Neural progenitor cell (in vitro differentiated cells): Measurements from ENCODE around the gene NDUFAF2. TPM values are rescaled to one million over a fixed set of nuclear protein-coding genes. Genes with fewer than 3 reads are reported as not detected.

Experiments used
- DNase-seq: peaks from one replicate; pipeline ENCODE4 v3.0.0-alpha.2; 2016; ENCODE audit warnings: low spot score
- H2AFZ ChIP-seq: fragments of 200-600 bp; sonication (generic); replicated peaks from 2 replicates; pipeline ENCODE4 v1.6.1; 2016; ENCODE audit warnings: antibody characterized with exemption
- H3F3A ChIP-seq: fragments of 200-600 bp; sonication (generic); 2 replicates; pipeline ENCODE4 v1.6.1; 2016; ENCODE audit warnings: antibody characterized with exemption, low read depth
- H3K27ac ChIP-seq: fragments of 200-600 bp; sonication (generic); 2 replicates; pipeline ENCODE4 v1.5.1; 2016; ENCODE audit warnings: mild to moderate bottlenecking
- H3K27me3 ChIP-seq: fragments of 200-600 bp; sonication (generic); 2 replicates; pipeline ENCODE4 v1.6.1; 2016; ENCODE audit warnings: mild to moderate bottlenecking, moderate library complexity
- H3K36me3 ChIP-seq: fragments of 200-600 bp; sonication (generic); 2 replicates; pipeline ENCODE4 v1.5.1; 2016
- H3K4me1 ChIP-seq: fragments of 200-600 bp; sonication (generic); 2 replicates; pipeline ENCODE4 v1.6.1; 2016; ENCODE audit warnings: mixed run types
- H3K4me2 ChIP-seq: fragments of 200-600 bp; sonication (generic); 2 replicates; pipeline ENCODE4 v1.6.1; 2016
- H3K4me3 ChIP-seq: fragments of 200-600 bp; sonication (generic); 2 replicates; pipeline ENCODE4 v1.5.1; 2016
- H3K79me2 ChIP-seq: fragments of 200-600 bp; sonication (generic); 2 replicates; pipeline ENCODE4 v1.6.1; 2016; ENCODE audit warnings: low read depth
- H3K9ac ChIP-seq: fragments of 200-600 bp; sonication (generic); 2 replicates; pipeline ENCODE4 v1.6.1; 2016
- H3K9me3 ChIP-seq: fragments of 200-600 bp; sonication (generic); 2 replicates; pipeline ENCODE4 v1.5.1; 2016; ENCODE audit warnings: low read depth
- H4K20me1 ChIP-seq: fragments of 200-600 bp; sonication (generic); 2 replicates; pipeline ENCODE4 v1.6.1; 2016; ENCODE audit warnings: low read depth
- H3K27ac Mint-ChIP-seq: 3 replicates; pipeline ENCODE4 v1.8.0; 2021; ENCODE audit warnings: mixed read lengths
- H3K27me3 Mint-ChIP-seq: 2 replicates; pipeline ENCODE4 v1.8.0; 2022; ENCODE audit warnings: low read depth, mild to moderate bottlenecking, inconsistent platforms, moderate library complexity, mixed read lengths; ENCODE audit not compliant: insufficient read depth
- H3K36me3 Mint-ChIP-seq: 3 replicates; pipeline ENCODE4 v1.8.0; 2021; ENCODE audit warnings: mixed read lengths
- H3K4me1 Mint-ChIP-seq: 3 replicates; pipeline ENCODE4 v1.8.0; 2021; ENCODE audit warnings: mixed read lengths
- H3K4me3 Mint-ChIP-seq: 3 replicates; pipeline ENCODE4 v1.8.0; 2021; ENCODE audit warnings: mild to moderate bottlenecking, moderate library complexity, mixed read lengths
- H3K9me3 Mint-ChIP-seq: 3 replicates; pipeline ENCODE4 v1.8.0; 2020; ENCODE audit warnings: mixed read lengths
- CTCF ChIP-seq: fragments of 200-600 bp; sonication (generic); IDR thresholded peaks from 2 replicates; pipeline ENCODE4 v1.5.1; 2017; ENCODE audit warnings: antibody characterized with exemption, mild to moderate bottlenecking
- EZH2 ChIP-seq: fragments of 200-600 bp; sonication (generic); IDR thresholded peaks from 2 replicates; pipeline ENCODE4 v1.6.1; 2017; ENCODE audit warnings: antibody characterized with exemption, mild to moderate bottlenecking, moderate library complexity
- EZH2phosphoT487 ChIP-seq: fragments of 200-600 bp; sonication (generic); IDR thresholded peaks from 2 replicates; pipeline ENCODE4 v1.6.1; 2017; ENCODE audit warnings: antibody characterized with exemption
- total RNA-seq: library from RNA; depleted of rRNA; stranded (reverse); fragments of >200 nt; gene quantifications from 2 replicates; pipeline ENCODE4 v1.2.3, GENCODE V29; 2015; ENCODE audit warnings: low replicate concordance

NDUFAF2 gene
- total RNA-seq, 1 donor from 2014 or later = 42.1 TPM

- DNase-seq = no peak
- peaks cover 5% of the 10 kb centered on the region for H3K79me2 ChIP-seq
- no peaks in the 10 kb centered on the region for H3F3A ChIP-seq
- Mint-ChIP-seq H3K27ac (no peak overlapping the region), H3K9me3 (no peaks in the 10 kb centered on the region), H3K27me3 (no peaks in the 10 kb centered on the region), H3K4me1 (no peaks in the 10 kb centered on the region), H3K36me3 (no peaks in the 10 kb centered on the region), H3K4me3 (no peak overlapping the region)
- H3K4me1 ChIP-seq = no peaks in the 10 kb centered on the region
- TF ChIP-seq EZH2 (no peak), EZH2phosphoT487 (no peak), CTCF (no peak)
- H3K4me3 ChIP-seq = no peak overlapping the region
- no peaks in the 10 kb centered on the region for H3K36me3 ChIP-seq
- no peak overlapping the region for H2AFZ ChIP-seq
- H3K4me2 ChIP-seq = no peak overlapping the region
- H3K27ac ChIP-seq = no peak overlapping the region
- H4K20me1 ChIP-seq = no peaks in the 10 kb centered on the region
- H3K9ac ChIP-seq = no peak overlapping the region
- no peaks in the 10 kb centered on the region for H3K9me3 ChIP-seq
- H3K27me3 ChIP-seq = no peaks in the 10 kb centered on the region
Observed at GRCh38 chr5:61018062-61018461, 73.1 kb downstream of the NDUFAF2 start.

GRCh38 chr5:61019642-61020041, 74.6 kb downstream of the NDUFAF2 start:
- H3F3A ChIP-seq = no peaks in the 10 kb centered on the region
- no peak overlapping the region for H2AFZ ChIP-seq
- Mint-ChIP-seq H3K27ac (no peak overlapping the region), H3K4me1 (no peaks in the 10 kb centered on the region), H3K4me3 (no peak overlapping the region), H3K36me3 (no peaks in the 10 kb centered on the region), H3K9me3 (no peaks in the 10 kb centered on the region), H3K27me3 (no peaks in the 10 kb centered on the region)
- no peaks in the 10 kb centered on the region for H3K4me1 ChIP-seq
- H3K27me3 ChIP-seq = no peaks in the 10 kb centered on the region
- peaks cover 5% of the 10 kb centered on the region for H3K79me2 ChIP-seq
- H3K4me3 ChIP-seq = no peak overlapping the region
- no peaks in the 10 kb centered on the region for H3K36me3 ChIP-seq
- no peaks in the 10 kb centered on the region for H4K20me1 ChIP-seq
- no peak for DNase-seq
- TF ChIP-seq EZH2phosphoT487 = no peak
- no peak for TF ChIP-seq CTCF
- no peak for TF ChIP-seq EZH2
- no peak overlapping the region for H3K4me2 ChIP-seq
- no peak overlapping the region for H3K27ac ChIP-seq
- H3K9me3 ChIP-seq = no peaks in the 10 kb centered on the region
- H3K9ac ChIP-seq = no peak overlapping the region

GRCh38 chr5:61020415-61020814, 75.4 kb downstream of the NDUFAF2 start:
- no peaks in the 10 kb centered on the region for H3F3A ChIP-seq
- H4K20me1 ChIP-seq = no peaks in the 10 kb centered on the region
- TF ChIP-seq EZH2phosphoT487 = no peak
- TF ChIP-seq CTCF = no peak
- TF ChIP-seq EZH2 = no peak

More at GRCh38 chr5:61020415-61020814, 75.4 kb downstream of the NDUFAF2 start:
- H3K4me2 ChIP-seq = no peak overlapping the region
- H3K9me3 ChIP-seq = no peaks in the 10 kb centered on the region
- H3K36me3 ChIP-seq = no peaks in the 10 kb centered on the region
- Mint-ChIP-seq H3K9me3 (no peaks in the 10 kb centered on the region), H3K36me3 (no peaks in the 10 kb centered on the region), H3K27ac (no peak overlapping the region), H3K4me1 (no peaks in the 10 kb centered on the region), H3K27me3 (no peaks in the 10 kb centered on the region), H3K4me3 (no peak overlapping the region)
- no peak for DNase-seq
- no peak overlapping the region for H3K4me3 ChIP-seq
- no peaks in the 10 kb centered on the region for H3K27me3 ChIP-seq
- H3K79me2 ChIP-seq = peaks cover 5% of the 10 kb centered on the region
- no peak overlapping the region for H3K9ac ChIP-seq
- no peaks in the 10 kb centered on the region for H3K4me1 ChIP-seq
- no peak overlapping the region for H2AFZ ChIP-seq
- no peak overlapping the region for H3K27ac ChIP-seq
